Fibroblast of lung (primary cell): ENCODE measurements around the gene C9. TPM values are rescaled to one million over a fixed set of nuclear protein-coding genes. Genes with fewer than 3 reads are reported as not detected.

Experiments
- DNase-seq, 2 donors: peaks; one replicate each; pipeline versions ENCODE4 v3.0.0 to v3.0.0-alpha.2; 2010; ENCODE audit warnings: low read depth in 2 of 2
- H2AFZ ChIP-seq: 2 replicates; pipeline ENCODE4 v1.5.1; 2012; ENCODE audit warnings: low read length, control low read depth, inconsistent platforms
- H3K27ac ChIP-seq: 2 replicates; pipeline ENCODE4 v1.5.1; 2011; ENCODE audit warnings: low read length, control low read depth; ENCODE audit not compliant: insufficient read depth
- H3K27me3 ChIP-seq: 2 replicates; pipeline ENCODE4 v1.5.1; 2011; ENCODE audit warnings: mild to moderate bottlenecking, low read length; ENCODE audit not compliant: control insufficient read depth, insufficient read depth
- H3K36me3 ChIP-seq: 2 replicates; pipeline ENCODE4 v1.5.1; 2011; ENCODE audit warnings: low read length; ENCODE audit not compliant: control insufficient read depth, insufficient read depth
- H3K4me1 ChIP-seq: 2 replicates; pipeline ENCODE4 v1.5.1; 2011; ENCODE audit warnings: low read length; ENCODE audit not compliant: control insufficient read depth, insufficient read depth; ENCODE audit errors: extremely low read depth
- H3K4me2 ChIP-seq: 2 replicates; pipeline ENCODE4 v1.5.1; 2011; ENCODE audit warnings: low read length, control low read depth; ENCODE audit not compliant: insufficient read depth; ENCODE audit errors: extremely low read depth
- H3K4me3 ChIP-seq, 4 experiments: fragments of 200-600 bp in 1 of 4; sonication (generic) in 1 of 4; replicated peaks in 1 of 4; 2 replicates each; pipeline ENCODE4 v1.5.1; 2011 to 2016; ENCODE audit warnings: low read length in 4 of 4, low read depth in 3 of 4, mild to moderate bottlenecking in 3 of 4, control low read depth in 2 of 4, inconsistent platforms in 1 of 4, mixed read lengths in 1 of 4; ENCODE audit not compliant: insufficient read depth in 1 of 4; ENCODE audit errors: control extremely low read depth in 1 of 4
- H3K79me2 ChIP-seq: 2 replicates; pipeline ENCODE4 v1.5.1; 2012; ENCODE audit warnings: mild to moderate bottlenecking, low read length, inconsistent platforms; ENCODE audit not compliant: control insufficient read depth, insufficient read depth
- H3K9ac ChIP-seq: 2 replicates; pipeline ENCODE4 v1.5.1; 2011; ENCODE audit warnings: mild to moderate bottlenecking, low read length, control low read depth; ENCODE audit not compliant: insufficient read depth
- H3K9me3 ChIP-seq: 2 replicates; pipeline ENCODE4 v1.5.1; 2012; ENCODE audit warnings: low read depth, low read length; ENCODE audit not compliant: control insufficient read depth, insufficient read depth
- H4K20me1 ChIP-seq: 2 replicates; pipeline ENCODE4 v1.5.1; 2011; ENCODE audit warnings: low read length; ENCODE audit not compliant: control insufficient read depth, insufficient read depth; ENCODE audit errors: extremely low read depth
- CTCF ChIP-seq, 2 donors: IDR thresholded peaks in 1 of 2; conservative IDR thresholded peaks in 1 of 2; 1 replicate in 1 of 2; 2 replicates in 1 of 2; pipeline ENCODE4 v1.5.1; 2011 to 2012; ENCODE audit warnings: low read length in 2 of 2, control low read depth in 1 of 2, inconsistent platforms in 1 of 2, low read depth in 1 of 2, mild to moderate bottlenecking in 1 of 2
- EZH2 ChIP-seq: IDR thresholded peaks from 2 replicates; pipeline ENCODE4 v1.5.1; 2012; ENCODE audit warnings: low read length, control low read depth, mild to moderate bottlenecking; ENCODE audit errors: missing control alignments
- polyA plus RNA-seq, 2 donors: library from polyadenylated mRNA; depleted of rRNA in 1 of 2; stranded (reverse) in 1 of 2; unstranded in 1 of 2; fragments of >200 nt; gene quantifications; 2 replicates each; pipeline ENCODE4 v1.2.1, GENCODE V29; 2011 to 2012; ENCODE audit warnings: missing spikeins in 1 of 2
- total RNA-seq: library from RNA; depleted of rRNA; stranded (reverse); fragments of >200 nt; gene quantifications from 2 replicates; pipeline ENCODE4 v1.2.1, GENCODE V29; 2014

C9 gene
- total and polyA plus RNA-seq, 2 donors (not counting 1 experiment from before 2014, with no cell fraction given) = 0.06 to 0.33 TPM

- no peak overlapping the region for H3K27ac ChIP-seq
- TF ChIP-seq CTCF (conservative IDR thresholded peaks at IDR 0.05 in 1 of 2, IDR thresholded peaks at IDR 0.05 in 1 of 2; ENCODE audit: low read depth in 1 of 2, low read length in 2 of 2) (no peak), EZH2 (no peak)
- DNase-seq = no peak
- no peak overlapping the region for H2AFZ ChIP-seq
- H3K79me2 ChIP-seq = no peaks in the 10 kb centered on the region
- no peak overlapping the region for H3K4me3 ChIP-seq
- no peaks in the 10 kb centered on the region for H3K27me3 ChIP-seq
- H4K20me1 ChIP-seq = no peaks in the 10 kb centered on the region
- H3K4me1 ChIP-seq = no peaks in the 10 kb centered on the region
- no peaks in the 10 kb centered on the region for H3K36me3 ChIP-seq
- H3K4me2 ChIP-seq = no peak overlapping the region
- no peaks in the 10 kb centered on the region for H3K9me3 ChIP-seq
- H3K9ac ChIP-seq = no peak overlapping the region
Measured at GRCh38 chr5:39267186-39267585, 97.1 kb downstream of the C9 start.

- H3K9ac ChIP-seq = no peak overlapping the region
- no peak overlapping the region for H2AFZ ChIP-seq
- no peak overlapping the region for H3K27ac ChIP-seq
- H3K4me3 ChIP-seq = no peak overlapping the region
- H3K4me2 ChIP-seq = no peak overlapping the region
- TF ChIP-seq CTCF (conservative IDR thresholded peaks at IDR 0.05 in 1 of 2, IDR thresholded peaks at IDR 0.05 in 1 of 2; ENCODE audit: low read depth in 1 of 2, low read length in 2 of 2) (no peak), EZH2 (no peak)
- H4K20me1 ChIP-seq = no peaks in the 10 kb centered on the region
- peak in 1 of 2 donors; percentile 2 for DNase-seq
- no peaks in the 10 kb centered on the region for H3K27me3 ChIP-seq
- H3K9me3 ChIP-seq = no peaks in the 10 kb centered on the region
- H3K36me3 ChIP-seq = no peaks in the 10 kb centered on the region
- no peaks in the 10 kb centered on the region for H3K79me2 ChIP-seq
- no peaks in the 10 kb centered on the region for H3K4me1 ChIP-seq
Measured at GRCh38 chr5:39266442-39266841, 97.9 kb downstream of the C9 start.

- H3K4me3 ChIP-seq = no peak overlapping the region
- no peaks in the 10 kb centered on the region for H3K27me3 ChIP-seq
- H4K20me1 ChIP-seq = no peaks in the 10 kb centered on the region
- H2AFZ ChIP-seq = no peak overlapping the region
- no peaks in the 10 kb centered on the region for H3K36me3 ChIP-seq
- no peaks in the 10 kb centered on the region for H3K9me3 ChIP-seq
- no peaks in the 10 kb centered on the region for H3K4me1 ChIP-seq
- H3K27ac ChIP-seq = no peak overlapping the region
- TF ChIP-seq EZH2 (no peak), CTCF (conservative IDR thresholded peaks at IDR 0.05 in 1 of 2, IDR thresholded peaks at IDR 0.05 in 1 of 2; ENCODE audit: low read depth in 1 of 2, low read length in 2 of 2) (no peak)
- no peak for DNase-seq
- H3K9ac ChIP-seq = no peak overlapping the region
- no peak overlapping the region for H3K4me2 ChIP-seq
- no peaks in the 10 kb centered on the region for H3K79me2 ChIP-seq
Measured at GRCh38 chr5:39264528-39264927, 99.8 kb downstream of the C9 start.
